Measurements from ENCODE around the gene RACGAP1.

Gene RACGAP1

DNA sequence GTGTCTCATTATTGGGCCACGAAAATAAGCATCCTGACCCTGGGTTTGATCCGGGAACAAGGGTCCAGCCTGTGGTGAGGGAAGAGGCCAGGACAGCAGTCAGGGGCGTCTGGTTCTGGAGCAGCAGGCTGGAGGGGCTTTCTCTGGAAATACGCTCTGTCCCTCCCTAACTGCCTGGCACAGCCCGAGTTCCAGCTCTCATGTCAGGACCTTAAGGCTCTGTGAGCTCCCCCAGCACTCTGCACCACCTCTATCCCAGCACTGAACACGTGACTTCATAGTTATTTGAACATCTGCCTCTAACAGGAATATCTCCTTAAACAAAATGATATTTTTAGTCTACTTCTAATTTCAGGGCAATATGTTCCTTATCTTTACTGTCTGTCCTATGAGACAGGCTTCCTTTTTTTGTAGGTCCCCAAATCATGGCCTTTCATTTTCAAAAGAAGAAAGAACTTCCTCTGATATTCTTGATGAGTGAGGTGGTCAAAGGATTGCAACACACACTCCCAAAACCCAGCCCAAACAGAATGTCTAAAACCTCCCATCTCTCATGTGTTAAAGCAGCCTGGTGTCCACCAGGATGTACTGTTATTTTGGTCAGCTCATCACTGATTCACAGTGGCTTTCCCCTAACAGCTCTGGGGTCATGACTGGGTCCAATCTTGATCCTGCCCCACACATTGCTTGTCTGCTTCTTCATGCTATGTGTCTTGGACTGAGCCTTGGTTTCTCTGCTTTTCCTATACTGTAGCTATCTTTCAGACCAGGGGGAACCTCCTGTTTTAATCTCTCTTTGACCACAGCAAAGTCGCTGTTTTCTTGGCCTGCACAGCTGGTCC, 42.8 kb downstream of the RACGAP1 start (continued):
- TF ChIP-seq CREB5 (CRISPR knock-in tag; IDR thresholded peaks at IDR 0.05; ENCODE audit: low read depth) (no peak), ZNF565 (CRISPR knock-in tag; conservative IDR thresholded peaks at IDR 0.05; ENCODE audit: low read depth) (no peak), OSR1 (CRISPR knock-in tag; IDR thresholded peaks at IDR 0.05) (no peak), ZFP30 (CRISPR knock-in tag; IDR thresholded peaks at IDR 0.05) (no peak), ZNF70 (CRISPR knock-in tag; IDR thresholded peaks at IDR 0.05) (no peak)

DNA sequence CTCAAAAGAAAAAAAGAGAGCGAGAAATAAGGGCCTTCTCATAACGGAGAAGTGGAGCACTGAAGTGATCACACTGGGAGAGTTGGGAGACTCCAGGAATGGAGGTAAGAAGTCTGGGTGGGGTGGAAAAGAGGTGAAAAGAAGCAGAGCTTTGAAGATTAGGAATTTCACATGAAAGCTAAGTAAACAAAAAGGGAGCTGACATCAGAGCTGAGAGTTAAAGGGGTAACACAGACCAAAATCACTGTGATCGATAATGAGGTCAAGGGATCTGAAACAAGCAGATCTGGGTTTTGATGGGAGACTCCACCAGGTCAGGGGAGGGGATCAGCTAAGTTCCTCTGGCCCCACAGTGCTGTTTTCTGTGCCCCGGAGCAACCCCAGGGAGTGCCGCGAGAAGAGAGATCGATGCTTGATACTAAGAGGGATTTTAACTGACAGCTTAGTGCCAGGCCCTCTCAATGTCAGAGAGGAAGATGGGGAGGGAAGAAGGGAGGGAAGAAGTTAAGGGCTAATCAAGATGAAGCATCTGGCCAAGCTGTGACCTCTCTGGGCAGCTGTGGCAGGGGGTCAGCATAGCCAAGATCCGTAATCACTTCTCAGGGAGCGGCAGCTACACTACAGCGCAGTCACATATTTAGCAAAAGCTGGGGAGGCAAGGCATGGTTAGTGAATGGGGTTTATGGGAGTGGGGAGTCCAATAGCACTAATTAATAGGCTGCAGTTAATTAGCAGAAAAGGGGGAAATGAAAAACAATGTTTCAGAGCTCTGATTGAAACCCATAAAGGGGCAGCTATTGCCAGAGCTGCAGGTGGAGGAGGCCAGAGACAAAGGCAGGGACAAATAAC, 44.6 kb downstream of the RACGAP1 start:
- TF ChIP-seq, protein P1, sequence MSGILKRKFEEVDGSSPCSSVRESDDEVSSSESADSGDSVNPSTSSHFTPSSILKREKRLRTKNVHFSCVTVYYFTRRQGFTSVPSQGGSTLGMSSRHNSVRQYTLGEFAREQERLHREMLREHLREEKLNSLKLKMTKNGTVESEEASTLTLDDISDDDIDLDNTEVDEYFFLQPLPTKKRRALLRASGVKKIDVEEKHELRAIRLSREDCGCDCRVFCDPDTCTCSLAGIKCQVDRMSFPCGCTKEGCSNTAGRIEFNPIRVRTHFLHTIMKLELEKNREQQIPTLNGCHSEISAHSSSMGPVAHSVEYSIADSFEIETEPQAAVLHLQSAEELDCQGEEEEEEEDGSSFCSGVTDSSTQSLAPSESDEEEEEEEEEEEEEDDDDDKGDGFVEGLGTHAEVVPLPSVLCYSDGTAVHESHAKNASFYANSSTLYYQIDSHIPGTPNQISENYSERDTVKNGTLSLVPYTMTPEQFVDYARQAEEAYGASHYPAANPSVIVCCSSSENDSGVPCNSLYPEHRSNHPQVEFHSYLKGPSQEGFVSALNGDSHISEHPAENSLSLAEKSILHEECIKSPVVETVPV (CRISPR knock-in tag; IDR thresholded peaks at IDR 0.05) = no peak
- TF ChIP-seq ZFP3 (CRISPR knock-in tag; IDR thresholded peaks at IDR 0.05) (no peak), PATZ1 (CRISPR knock-in tag; IDR thresholded peaks at IDR 0.05; ENCODE audit: borderline replicate concordance) (no peak), TCF4 (CRISPR knock-in tag; IDR thresholded peaks at IDR 0.05; ENCODE audit: borderline replicate concordance) (peak; percentile 36; the same call in 1 of the 2 replicates)
- no peak for ATAC-seq

GRCh38 chr12:49979791-49980190, 45.5 kb downstream of the RACGAP1 start:
- no peak for ATAC-seq
- TF ChIP-seq ZC3H10 (CRISPR knock-in tag; IDR thresholded peaks at IDR 0.05) = no peak
- TF ChIP-seq ZNF8 (CRISPR knock-in tag; IDR thresholded peaks at IDR 0.05) = no peak
- TF ChIP-seq TCF4 (CRISPR knock-in tag; IDR thresholded peaks at IDR 0.05; ENCODE audit: borderline replicate concordance) = no peak
- TF ChIP-seq ISL1 (CRISPR knock-in tag; IDR thresholded peaks at IDR 0.05) = no peak
- no peak for TF ChIP-seq TSHZ2 (CRISPR knock-in tag; IDR thresholded peaks at IDR 0.05)
- TF ChIP-seq, protein P1 (CRISPR knock-in tag; IDR thresholded peaks at IDR 0.05) = no peak
- no peak for TF ChIP-seq POU6F1 (CRISPR knock-in tag; IDR thresholded peaks at IDR 0.05; ENCODE audit: borderline replicate concordance, low read depth)
- TF ChIP-seq CREB5 (CRISPR knock-in tag; IDR thresholded peaks at IDR 0.05; ENCODE audit: low read depth) = no peak
- TF ChIP-seq SNAI2 (CRISPR knock-in tag; IDR thresholded peaks at IDR 0.05) = no peak
- TF ChIP-seq BACH2 (CRISPR knock-in tag; IDR thresholded peaks at IDR 0.05; ENCODE audit: borderline replicate concordance) = no peak
- no peak for TF ChIP-seq OSR1 (CRISPR knock-in tag; IDR thresholded peaks at IDR 0.05)
- TF ChIP-seq ESRRG (CRISPR knock-in tag; IDR thresholded peaks at IDR 0.05) = no peak
- TF ChIP-seq PATZ1 (CRISPR knock-in tag; IDR thresholded peaks at IDR 0.05; ENCODE audit: borderline replicate concordance) = no peak
